Stimulated activated CD8-positive, alpha-beta memory T cell treated with anti-CD3 and anti-CD28 coated beads, Interleukin-2, amount 100 ng/mL, for 48 hours (primary cell): ENCODE measurements around the gene KCNIP1.

Source experiments
- DNase-seq, 2 donors: peaks; one replicate each; pipeline ENCODE4 v3.0.0-alpha.2; 2020; ENCODE audit warnings: low read depth in 2 of 2

Gene KCNIP1

DNA sequence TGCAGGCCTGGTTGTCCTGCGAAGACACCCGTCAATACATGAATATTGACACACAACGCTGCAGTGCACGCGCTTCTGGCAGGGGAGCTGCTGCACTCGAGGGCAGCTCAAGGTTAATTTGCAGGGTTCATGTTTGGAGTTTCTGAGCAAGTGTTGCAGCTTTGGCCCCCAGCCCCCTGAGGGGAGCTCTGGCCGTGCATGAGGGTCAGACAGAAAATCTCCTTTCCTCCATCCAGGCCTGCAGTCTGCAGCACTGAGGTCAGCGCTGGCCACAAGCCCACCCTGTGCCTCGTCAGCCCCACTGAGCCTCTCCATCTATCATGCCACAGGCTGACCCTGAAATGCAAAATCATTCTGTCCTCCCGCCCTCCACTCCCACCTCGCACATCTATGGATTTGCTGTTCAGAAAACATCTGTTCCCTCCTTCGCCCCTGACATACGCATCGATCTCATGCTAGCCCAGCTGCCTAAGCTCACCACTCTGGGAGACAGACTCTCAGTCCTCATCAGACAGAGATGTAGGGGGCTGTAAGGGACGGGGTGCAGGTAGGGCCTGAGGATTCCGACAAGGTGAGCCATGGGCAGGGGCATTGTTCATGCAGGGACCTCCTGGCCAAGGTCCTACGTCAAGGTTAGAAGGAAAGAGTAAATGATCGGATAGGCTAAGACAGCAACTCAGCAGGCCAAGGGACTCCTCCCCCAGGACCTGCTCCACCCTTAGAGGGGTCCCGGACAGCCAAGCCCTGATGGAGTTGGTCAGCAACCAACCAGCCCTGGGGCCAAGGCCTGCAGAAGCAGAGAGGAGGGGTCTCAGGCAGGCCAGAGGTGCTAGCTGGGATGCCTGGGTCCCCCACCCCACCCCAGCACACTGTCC is 125.1 kb downstream of the KCNIP1 start:
- no peak for DNase-seq

DNA sequence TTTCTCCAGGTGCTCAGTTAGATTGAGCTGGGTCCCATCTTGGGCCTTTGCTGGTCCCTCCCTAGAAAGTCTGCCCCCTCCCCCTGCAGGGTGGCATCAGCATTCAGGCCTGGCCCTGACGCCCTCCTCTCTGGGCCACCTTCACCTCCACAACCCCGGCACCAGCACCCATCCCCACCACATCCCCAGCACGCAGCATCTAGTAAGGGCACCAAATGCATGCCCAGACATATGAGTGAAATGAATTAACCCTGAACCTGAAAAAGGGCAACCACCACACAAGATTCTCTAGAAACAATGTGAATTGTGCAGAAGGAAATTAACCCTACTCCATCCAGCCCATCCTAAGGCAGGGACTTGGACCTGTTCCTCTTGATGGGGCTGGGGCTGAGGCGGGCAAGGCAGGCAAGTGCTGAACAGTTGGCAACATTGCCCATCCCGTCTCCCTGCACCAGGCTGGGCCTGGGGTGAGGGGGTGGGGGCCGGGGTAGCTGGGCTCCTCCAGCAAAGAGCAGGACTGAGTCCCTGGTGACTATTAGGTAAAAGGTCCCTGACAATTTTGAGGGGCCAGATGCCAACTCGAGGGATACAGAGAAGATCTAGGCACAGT is 125.9 kb downstream of the KCNIP1 start:
- DNase-seq = no peak

DNA sequence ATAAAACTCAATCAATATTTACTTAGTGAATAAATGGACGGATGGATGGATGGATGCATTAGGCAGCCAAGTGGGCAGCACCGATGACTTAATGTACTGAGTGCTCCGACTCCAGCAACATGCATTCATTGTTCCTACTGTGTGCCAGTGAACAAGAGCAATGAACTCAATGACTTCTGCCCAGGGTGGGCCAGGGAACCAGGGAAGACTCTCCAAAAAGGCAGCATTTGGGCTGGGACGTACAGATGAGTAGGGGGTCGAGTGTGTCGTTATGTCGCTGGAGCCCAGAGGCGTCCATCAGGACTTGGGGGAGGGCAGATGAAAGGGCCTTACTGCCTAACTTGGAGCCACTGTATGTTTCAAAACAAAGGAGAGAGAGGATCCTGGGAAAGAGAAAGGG is 126.4 kb downstream of the KCNIP1 start:
- no peak for DNase-seq

DNA sequence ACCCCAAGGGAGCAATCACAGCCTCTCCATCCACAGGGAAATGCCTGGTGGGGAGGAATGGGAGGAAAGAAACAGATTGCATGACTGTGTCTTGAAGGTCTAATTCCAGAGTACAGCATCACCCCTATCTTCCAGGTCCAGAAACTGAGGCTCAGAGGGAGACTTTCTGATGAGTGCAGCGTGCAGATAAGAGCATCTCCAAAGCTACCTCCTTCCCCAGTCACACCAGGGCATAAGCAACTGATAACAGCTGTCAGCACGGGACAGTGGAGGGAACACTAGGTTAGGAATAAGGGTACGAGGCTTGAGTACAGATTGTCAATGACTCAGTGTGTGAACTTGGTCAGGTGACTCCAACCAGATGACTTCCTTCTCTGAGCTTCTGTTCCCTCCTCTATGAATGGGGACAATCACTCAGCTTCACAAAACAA is 126.9 kb downstream of the KCNIP1 start:
- DNase-seq = no peak

DNA sequence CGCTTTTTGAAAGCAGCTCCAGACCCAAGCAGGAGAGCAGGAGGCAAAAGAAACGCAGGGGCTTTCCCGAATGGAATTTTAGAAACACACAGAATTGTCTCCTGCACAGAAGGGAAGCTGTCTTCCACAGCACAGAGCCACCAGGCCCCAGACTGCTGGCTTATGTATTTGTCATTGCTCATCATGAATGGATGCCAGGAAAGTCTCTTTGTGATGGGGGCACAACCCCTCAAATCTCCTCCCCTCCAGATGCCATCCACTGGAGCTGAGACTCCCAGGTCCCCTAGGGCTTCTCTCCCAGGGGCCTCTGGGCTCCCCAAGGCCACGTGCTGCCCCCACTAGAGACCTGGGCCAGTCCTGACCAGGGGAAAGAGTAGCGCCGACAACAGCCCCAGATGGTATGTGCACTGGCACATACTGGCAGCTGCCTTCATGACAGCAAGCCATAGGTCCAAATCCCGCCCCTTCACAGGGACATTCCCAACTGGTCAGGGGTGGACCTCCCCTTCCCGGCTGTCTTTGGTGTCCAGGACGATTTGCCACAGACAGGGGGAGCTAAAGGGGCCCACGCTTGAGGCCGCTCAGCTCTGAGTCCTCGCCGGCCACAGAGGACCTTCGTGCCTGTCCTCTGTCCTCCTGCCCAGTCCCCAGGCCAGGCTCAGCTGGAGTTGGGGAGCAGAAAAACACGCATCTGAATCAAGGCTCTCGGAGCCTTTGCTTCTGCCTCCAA is 127.8 kb downstream of the KCNIP1 start:
- DNase-seq = no peak

DNA sequence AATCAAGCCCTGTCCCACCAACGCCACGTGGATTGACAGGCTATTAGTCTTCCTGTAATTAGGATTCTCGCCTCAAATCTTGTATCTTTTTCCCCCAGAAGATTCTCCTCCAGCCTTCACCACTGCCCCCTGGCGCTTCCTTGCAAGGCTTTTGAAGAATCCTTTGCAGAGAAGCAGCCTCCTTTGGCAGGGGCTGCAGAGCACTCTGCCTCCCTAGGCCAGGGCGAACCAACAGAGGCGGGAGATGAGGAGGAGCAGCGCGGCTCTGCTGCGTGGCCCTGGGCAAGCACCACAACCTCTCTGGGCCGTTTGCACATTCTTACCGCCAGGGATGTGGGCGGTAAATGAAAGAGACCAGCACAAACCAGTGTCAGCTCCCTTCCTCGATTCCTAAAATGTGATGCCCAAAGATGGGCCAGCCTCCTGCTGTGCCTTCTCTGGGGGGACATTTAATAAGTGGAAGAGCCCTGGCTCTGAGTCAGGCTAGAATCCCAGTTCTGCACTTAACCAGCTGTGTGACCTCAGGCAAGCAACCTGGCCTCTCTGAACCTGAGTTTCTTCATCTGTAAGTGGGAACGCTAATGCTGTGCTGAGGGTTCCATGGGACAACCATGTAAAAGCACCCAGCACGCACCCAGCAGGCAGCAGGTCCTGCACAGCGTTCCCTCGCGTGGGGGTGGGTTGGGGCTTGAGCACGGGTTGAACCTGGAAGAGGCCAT is 128.6 kb downstream of the KCNIP1 start:
- no peak for DNase-seq

DNA sequence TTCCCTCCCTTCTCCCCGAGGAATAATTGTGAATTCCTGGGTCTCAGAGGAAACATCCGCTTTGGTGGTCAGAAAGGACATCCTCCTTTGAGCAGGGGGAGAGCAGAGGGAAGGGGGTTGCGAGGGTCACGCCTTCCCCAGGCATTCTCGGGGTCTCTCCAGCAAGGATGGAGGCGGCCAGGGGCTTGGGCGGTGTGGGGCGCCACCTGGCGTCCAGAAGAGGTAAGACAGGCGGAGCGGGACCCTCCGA is 129.1 kb downstream of the KCNIP1 start:
- peak; percentile 23 to 41 for DNase-seq

DNA sequence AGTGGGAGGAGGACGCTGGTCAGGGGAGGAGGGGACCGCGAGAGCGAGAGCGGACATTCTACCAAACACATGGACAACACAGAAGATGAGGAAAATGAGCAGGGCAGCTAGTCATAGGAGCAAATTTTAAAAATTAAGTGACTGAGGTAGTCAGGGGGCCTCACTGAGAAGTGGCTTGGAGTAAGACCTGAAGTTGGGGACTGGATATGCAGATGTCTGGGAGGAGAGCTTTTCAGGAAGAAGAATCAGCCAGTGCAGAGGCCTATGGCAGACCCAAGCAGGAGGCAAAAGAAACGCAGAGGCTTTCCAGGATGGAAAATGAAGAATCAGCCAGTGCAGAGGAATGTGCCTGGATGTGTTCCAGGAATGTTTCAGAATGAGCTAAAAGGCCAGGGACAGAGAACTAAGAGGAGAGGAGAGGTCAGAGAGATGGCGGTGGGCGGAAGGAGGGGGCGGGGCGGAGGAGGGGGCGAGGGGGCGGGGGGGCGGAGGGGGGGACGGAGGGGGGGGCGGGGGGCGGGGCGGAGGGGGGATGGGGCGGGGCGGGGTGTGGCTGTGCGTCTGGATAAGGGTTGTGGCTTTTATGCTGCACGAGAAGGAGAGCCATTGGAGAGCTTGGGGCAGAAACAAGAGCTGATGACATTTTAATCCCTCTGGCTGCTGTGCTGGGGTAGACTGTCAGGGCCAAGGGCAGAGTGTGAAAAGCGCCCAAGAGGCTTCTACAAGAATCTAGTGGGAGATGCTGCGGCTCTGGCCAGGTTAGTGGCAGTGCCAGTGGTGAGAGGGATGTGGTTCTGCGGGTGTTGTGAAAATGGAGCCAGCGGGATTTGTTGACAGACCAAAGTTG is 129.6 kb downstream of the KCNIP1 start:
- no peak for DNase-seq

DNA sequence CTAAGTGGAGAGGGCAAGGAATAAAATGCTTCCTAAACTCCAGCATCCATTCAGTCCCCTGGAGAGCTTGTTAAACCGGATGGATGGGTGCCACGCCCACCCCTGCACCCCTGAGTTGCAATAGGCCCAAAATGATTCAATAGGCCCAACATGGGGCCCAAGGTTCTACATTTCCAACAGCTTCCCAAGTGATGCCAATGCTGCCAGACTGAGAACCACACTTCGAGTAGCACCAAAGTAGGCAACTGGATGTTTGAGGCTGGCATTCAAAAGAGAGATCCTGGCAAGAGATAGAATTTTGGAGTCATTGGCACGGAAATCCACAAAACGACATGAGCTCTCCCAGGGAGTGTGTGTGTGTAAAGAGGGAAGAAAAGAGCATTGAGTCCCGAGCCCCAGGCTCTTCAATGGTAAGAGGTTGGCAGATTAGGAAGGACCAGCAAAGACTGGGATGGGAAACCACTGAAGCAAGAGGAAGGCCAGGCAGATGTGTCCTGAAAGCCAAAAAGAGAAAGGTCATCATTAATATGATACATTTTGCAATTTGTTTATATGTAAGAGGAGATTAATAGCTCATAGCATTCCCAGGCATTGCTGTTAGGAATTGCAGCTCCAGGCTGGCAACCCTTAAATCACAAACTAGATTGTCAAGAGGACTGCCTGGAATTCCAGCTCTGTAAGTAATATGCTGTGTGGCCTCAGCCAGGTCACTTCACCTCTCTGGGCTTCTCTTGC is 130.6 kb downstream of the KCNIP1 start:
- DNase-seq = no peak

DNA sequence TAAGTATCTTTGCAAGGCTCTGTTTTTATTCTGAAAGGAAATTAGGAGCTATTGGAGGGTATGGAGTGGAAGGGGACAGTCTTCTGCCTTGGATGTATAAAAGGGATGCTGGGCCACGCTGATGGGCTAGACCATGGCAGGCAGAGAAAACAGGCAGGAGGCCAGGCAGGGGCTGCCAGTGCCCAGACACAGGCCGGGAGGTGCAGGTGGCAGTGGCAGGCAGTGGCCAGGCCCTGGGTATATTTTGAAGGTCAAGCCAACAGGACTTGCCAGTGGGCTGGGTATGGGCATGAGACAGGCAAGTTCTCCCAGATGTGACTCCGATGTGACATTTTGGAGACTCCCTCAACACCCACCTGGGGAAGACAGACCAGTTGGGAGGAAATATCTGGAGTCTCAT is 131.9 kb downstream of the KCNIP1 start:
- no peak for DNase-seq

DNA sequence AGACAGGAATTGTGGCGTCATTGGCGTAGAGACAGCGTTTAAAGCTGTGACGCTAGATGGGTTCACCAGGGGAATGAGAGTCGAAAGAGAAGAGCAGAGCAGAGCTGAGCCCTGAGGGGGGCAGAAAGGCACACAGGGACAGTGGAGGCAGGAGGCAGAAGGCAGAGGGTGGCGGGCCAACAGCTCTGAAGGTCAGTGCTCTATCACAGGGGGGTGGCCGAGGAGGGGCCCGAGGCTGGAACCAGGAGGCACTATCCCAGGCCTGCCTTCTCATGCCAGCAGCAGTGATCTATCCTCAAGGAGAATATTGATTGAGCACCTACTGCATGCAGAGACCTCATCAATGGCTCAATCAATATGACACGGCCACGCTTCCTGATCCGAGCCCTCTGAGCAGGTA is 132.4 kb downstream of the KCNIP1 start:
- DNase-seq = no peak

DNA sequence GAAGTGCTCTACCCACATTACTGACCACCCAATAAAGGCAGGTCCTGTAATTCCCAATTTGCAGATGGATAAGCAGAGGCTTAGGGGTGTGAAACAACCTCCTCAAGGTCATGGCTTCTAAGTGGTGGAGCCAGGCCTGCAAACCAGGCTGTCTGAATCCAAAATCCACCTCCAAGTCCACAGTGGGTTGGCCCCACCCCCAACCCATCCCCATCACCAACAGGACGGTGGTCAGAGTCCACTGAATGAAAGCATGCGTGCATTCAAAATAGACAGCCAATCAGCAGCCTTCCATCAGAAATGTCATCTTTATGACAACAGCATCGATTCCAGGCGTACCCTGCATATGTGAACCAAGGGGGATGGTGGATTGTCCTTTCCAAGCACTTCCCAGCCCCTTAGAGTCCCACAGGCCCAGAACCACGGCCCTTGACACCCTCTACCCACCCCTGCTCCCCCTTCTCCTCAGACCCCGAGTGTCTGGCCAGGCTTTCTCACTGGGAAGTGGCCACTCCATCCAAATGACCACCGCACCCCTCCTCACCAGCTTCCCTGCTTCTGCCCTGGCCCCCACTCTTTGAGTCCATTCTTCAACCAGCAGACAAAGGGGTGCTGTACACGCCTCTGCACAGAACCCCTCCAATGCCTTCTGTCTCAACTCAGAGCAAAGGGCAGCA is 133.1 kb downstream of the KCNIP1 start:
- no peak for DNase-seq

DNA sequence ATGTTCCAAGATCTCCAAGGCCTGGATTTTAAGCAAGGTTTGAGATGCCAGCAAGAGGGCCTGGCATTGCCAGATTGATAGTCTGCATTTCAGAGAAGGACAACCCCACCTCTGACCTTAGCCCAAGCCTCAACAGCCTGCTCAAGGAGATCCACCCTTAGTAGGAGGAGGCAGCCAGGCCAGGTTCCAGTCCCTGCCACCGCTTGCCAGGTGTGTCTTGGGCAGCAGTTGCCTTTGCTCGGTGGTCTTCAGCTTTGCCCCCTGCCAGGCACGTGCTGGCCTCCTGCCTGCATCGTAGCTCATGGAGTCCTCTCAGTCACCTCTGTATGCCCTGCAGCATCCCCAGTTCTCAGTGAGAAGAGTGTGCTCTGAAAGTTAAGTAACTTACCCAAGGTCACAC is 134.2 kb downstream of the KCNIP1 start:
- DNase-seq = no peak

DNA sequence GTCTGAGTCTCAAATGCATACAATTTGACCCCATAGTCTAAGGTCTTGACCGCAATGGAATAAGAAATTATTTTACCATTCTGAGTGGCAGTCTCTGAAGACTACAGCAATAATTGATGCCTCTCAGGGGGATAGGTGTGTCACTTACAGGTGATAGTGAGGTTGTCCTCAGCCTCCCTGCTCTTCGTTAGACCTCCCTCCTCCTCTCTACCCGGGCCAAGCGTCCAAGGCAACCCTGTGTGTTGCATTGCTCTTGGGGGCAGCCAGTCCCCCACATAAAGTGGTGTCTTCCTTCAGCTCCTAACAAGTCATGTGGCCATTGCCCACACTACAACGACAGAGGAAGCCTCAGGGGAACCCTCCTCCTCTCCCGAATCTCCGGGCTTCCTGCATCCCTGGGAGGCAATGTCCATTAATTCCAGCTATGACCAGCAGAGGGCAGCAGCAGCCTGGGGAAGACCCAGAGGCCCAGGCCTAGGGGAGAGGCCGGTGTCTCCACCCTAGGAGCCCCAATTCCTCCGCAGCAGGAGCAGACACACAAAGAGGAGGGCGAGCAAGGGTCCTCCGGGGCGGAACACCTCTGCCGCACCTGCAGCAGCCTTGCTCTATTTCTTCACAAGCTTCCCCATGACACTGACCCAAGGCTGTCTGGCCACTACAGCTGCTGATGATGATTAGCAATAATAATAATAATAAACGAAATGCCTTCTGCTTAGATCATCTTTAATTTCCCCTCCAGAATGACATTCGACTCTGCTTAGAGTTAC is 134.8 kb downstream of the KCNIP1 start:
- DNase-seq = peak; percentile 52 to 67

DNA sequence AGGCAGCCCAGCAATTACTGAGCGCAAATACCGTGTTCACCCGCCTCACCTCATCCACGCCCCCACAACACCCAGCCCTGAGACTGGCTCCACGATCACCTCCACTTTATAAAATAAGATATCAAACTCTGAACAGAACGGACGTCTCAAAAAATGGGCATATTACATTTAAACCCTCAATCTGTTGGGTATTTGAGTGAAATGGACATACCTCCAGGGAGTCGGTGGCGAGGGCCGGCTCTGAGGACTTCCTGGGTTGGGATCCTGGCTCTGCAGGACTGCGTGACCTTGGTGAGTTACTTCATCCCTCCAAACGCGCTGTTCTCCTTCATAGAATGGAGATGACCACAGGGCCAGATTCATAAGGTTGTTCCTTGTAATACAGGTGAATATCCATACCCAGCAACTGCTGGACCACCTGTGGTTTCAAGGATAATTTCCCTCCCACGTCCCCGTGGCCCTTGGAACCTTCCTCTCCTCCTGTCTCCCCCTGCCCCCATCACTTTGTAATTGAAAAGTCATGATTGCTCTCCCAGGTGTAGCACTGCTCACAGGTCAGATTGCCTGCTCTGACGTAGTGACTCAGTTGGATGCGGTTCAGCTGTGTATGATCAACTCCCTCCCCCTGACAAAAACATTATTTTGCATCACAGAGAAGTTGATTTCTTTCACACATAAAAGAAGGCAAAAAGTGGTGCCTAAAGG is 135.6 kb downstream of the KCNIP1 start:
- DNase-seq = no peak

DNA sequence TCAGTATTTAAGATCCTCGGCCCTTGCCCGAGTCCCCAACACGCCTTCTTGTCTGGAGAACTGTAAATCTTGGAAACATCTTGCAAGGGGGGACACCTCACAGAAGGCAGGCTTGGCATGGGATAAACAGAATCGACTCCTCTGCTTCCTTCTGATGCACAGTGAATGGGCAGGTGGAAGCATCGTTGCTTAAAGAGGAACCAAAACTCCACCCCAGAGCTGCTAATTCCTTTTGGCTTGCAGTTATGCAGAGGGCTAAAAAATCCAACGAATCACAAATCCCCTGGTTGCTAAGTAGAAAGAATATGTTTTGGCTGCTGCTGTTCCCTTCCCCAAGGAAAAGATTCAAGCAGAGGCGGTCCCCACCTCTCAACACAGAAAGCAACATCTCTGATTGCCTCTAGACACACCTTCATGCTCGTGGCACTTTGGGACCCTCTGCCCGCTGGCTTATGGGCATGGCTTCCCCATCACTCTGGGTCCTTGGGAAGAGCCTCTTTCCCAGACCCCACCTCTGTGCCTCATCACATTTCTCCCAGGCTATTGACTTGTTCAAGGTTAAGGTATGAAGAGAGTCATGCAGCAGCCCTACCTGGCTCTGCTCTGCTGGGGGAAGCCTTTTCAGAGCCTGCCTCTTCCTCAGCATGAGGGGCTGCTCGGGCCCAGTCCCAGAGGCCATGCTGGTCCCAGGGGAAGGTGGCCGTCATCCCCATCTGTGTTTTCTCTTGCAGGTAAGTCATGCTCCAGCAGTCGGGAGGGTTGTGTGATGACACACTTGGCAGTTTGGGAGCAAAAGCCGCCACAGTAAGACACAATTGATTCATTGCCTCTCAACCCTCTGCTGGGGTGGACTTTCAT is 137.1 kb downstream of the KCNIP1 start:
- DNase-seq = no peak

DNA sequence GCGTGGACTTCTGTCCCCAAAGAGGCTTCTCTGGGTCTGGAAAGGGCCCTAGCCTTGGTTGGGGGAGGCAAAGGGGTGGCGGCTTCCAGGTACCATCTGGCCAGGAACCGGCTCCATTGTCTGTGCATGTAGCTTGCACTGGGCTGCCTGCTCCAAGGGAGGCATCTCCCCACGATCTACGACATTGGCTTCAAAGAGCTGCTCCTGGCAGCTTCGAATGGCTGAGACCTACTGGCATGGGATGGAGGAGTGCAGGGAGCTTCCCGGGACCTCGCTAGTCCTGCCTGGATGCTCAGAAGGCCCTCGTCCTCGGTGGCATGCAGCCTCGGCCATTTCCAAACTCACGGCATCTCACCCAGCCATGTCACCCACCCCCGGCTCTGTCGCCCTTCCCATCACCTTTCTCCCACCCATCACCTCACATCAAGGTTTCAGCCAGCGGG is 137.8 kb downstream of the KCNIP1 start:
- DNase-seq = no peak
